Superior temporal gyrus (tissue), 1 donor: ENCODE results near the gene SYNE1.
"Not testable (repeated sequence)": the region's sequence is repeated elsewhere in the genome, so short reads cannot be mapped to it uniquely, and the experiment has no call there.

Source experiments
- DNase-seq: peaks from one replicate; pipeline ENCODE4 v3.0.0-alpha.2; 2016; ENCODE audit errors: extremely low spot score

SYNE1 gene

GRCh38 chr6:152630832-152631231 lies 6.3 kb downstream of the SYNE1 start:
- peak; percentile 43 for DNase-seq

- DNase-seq: no peak
Observed at GRCh38 chr6:152625213-152625612, 11.9 kb downstream of the SYNE1 start.

GRCh38 chr6:152614776-152615175 lies 22.4 kb downstream of the SYNE1 start:
- not testable (repeated sequence) for DNase-seq

- DNase-seq: no peak
Observed at GRCh38 chr6:152609125-152609670, 28.0 kb downstream of the SYNE1 start.

- no peak for DNase-seq
Observed at GRCh38 chr6:152605941-152606340, 31.2 kb downstream of the SYNE1 start.

- no peak for DNase-seq
Observed at GRCh38 chr6:152605342-152605741, 31.8 kb downstream of the SYNE1 start.

GRCh38 chr6:152603911-152604310 lies 33.3 kb downstream of the SYNE1 start:
- no peak for DNase-seq

- DNase-seq: no peak
Observed at GRCh38 chr6:152600022-152600421, 37.1 kb downstream of the SYNE1 start.

GRCh38 chr6:152598901-152599537 lies 38.1 kb downstream of the SYNE1 start:
- DNase-seq: no peak

- no peak for DNase-seq
Observed at GRCh38 chr6:152598421-152598820, 38.7 kb downstream of the SYNE1 start.

- DNase-seq: no peak
Observed at GRCh38 chr6:152596726-152597125, 40.4 kb downstream of the SYNE1 start.

GRCh38 chr6:152595499-152595898 lies 41.7 kb downstream of the SYNE1 start:
- peak; percentile 54 for DNase-seq

- no peak for DNase-seq
Observed at GRCh38 chr6:152594701-152595100, 42.5 kb downstream of the SYNE1 start.

- DNase-seq: peak; percentile 2
Observed at GRCh38 chr6:152588456-152588855, 48.7 kb downstream of the SYNE1 start.

GRCh38 chr6:152587473-152587872 lies 49.7 kb downstream of the SYNE1 start:
- no peak for DNase-seq

GRCh38 chr6:152585236-152585635 lies 51.9 kb downstream of the SYNE1 start:
- no peak for DNase-seq

- DNase-seq: no peak
Observed at GRCh38 chr6:152583888-152584287, 53.3 kb downstream of the SYNE1 start.

GRCh38 chr6:152576525-152576924 lies 60.6 kb downstream of the SYNE1 start:
- DNase-seq: no peak

- DNase-seq: no peak
Observed at GRCh38 chr6:152575621-152576150, 61.5 kb downstream of the SYNE1 start.

- DNase-seq: no peak
Observed at GRCh38 chr6:152575161-152575560, 62.0 kb downstream of the SYNE1 start.

- no peak for DNase-seq
Observed at GRCh38 chr6:152573762-152574161, 63.4 kb downstream of the SYNE1 start.

- DNase-seq: no peak
Observed at GRCh38 chr6:152572338-152573088, 64.6 kb downstream of the SYNE1 start.

- no peak for DNase-seq
Observed at GRCh38 chr6:152571943-152572337, 65.2 kb downstream of the SYNE1 start.
